Stimulated activated CD4-positive, alpha-beta T cell treated with anti-CD3 and anti-CD28 coated beads, TNF-alpha, amount 100 ng/mL, for 4 hours (primary cell): Measurements from ENCODE around the gene RPL37.
"Not testable (repeated sequence)": the region's sequence is repeated elsewhere in the genome, so short reads cannot be mapped to it uniquely, and the experiment has no call there.

ENCODE experiments used
- DNase-seq, 3 experiments: peaks; one replicate each; pipeline ENCODE4 v3.0.0-alpha.2; 2020; ENCODE audit warnings: low read depth in 3 of 3

The RPL37 gene

DNA sequence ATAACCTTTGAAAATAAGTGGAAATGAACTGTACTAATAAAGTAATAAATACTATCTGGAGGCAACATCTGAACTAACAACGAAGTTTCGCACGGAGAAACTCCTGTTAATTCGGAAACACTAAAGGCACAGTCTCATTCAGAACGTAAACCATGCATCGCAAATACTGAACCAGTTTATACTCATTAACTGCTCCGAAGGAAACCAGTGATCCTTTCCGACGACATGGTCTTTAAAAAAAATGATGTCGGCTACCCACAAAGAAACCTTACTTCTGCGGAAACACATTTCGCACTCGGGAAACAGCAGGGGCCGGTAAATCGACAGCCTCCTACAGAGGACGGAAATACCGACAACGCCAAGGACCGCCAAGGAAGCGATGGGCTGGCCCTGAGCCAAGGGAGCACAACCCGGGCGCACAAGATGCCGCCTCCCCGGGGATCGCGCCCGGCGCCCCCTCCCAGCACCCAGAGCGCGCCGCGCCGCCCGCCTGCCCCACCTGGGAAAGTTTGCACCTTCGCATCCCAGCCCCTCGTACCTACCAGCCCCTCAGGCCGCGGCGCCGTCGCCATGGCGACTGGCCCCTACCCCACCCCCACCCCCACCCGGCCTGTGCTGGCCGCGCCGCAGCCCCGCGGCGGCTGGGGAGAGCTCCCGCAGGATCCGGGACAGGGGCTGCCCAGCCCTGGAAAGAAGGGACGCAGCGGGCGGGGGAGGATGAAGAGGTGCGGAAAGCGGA is 37.6 kb downstream of the RPL37 start:
- peak; percentile 52 to 60 (median 58) for DNase-seq

DNA sequence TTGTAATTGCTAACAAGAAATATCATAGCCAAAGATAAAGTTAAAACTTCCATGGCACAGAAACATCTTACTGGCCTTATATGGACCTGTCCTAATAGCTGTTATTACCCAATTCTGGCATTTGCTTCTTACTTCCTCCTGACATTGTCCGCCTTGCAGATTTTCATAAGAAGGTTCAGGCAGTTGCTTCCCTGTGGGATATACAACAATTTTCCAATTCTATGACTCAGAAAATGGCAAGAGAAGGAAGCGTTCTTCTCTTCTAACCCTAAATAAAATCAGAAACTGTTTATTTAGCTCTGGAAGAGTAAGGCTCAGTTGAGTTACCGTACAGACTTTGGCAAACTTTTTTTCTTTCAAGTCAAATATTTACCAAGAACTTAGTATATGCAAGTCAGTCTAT is 38.5 kb downstream of the RPL37 start:
- DNase-seq, result no peak

DNA sequence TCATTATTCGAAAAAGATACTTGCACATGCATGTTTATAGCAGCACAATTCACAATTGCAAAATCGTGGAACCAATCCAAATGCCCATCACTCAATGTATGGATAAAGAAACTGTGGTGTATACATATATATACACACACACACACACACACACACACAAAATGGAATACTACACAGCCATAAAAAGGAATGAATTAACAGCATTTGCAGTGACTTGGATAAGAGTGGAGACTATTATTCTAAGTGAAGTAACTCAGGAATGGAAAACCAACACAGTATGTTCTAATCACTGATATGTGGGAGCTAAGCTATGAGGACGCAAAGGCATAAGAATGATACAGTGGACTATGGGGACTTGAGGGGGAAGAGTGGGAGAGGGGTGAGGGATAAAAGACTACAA is 40.1 kb downstream of the RPL37 start:
- DNase-seq, result not testable (repeated sequence)

GRCh38 chr5:40794340-40794739 is 40.7 kb downstream of the RPL37 start:
- DNase-seq, result not testable (repeated sequence)

DNA sequence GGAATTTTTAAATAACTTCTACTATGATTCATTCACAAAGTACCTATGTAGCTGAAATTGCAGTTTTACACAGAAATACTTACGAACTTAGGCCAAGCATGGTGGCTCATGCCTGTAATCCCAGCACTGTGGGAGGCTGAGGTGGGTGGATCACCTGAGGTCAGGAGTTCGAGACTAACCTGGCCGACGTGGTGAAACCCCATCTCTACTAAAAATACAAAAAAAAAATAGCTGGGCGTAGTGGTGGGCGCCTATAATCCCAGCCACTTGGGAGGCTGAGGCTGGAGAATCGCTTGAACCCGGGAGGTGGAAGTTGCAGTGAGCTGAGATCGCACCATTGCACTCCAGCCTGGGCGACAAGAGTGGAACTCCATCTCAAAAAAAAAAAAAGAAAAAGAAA is 42.3 kb downstream of the RPL37 start:
- not testable (repeated sequence) for DNase-seq

GRCh38 chr5:40791715-40792139 is 43.3 kb downstream of the RPL37 start:
- no peak for DNase-seq

GRCh38 chr5:40790947-40791593 is 44.0 kb downstream of the RPL37 start:
- DNase-seq, result no peak

GRCh38 chr5:40788941-40789340 is 46.1 kb downstream of the RPL37 start:
- DNase-seq, result not testable (repeated sequence)

GRCh38 chr5:40787986-40788385 is 47.0 kb downstream of the RPL37 start:
- DNase-seq, result no peak

GRCh38 chr5:40786664-40787063 is 48.4 kb downstream of the RPL37 start:
- not testable (repeated sequence) for DNase-seq

GRCh38 chr5:40784916-40785315 is 50.1 kb downstream of the RPL37 start:
- DNase-seq, result no peak

GRCh38 chr5:40784027-40784653 is 50.9 kb downstream of the RPL37 start:
- no peak for DNase-seq

GRCh38 chr5:40781843-40782409 is 53.1 kb downstream of the RPL37 start:
- DNase-seq, result no peak

- DNase-seq, result no peak
These were observed 54.2 kb downstream of the RPL37 start for GRCh38 chr5:40780858-40781257.

DNA sequence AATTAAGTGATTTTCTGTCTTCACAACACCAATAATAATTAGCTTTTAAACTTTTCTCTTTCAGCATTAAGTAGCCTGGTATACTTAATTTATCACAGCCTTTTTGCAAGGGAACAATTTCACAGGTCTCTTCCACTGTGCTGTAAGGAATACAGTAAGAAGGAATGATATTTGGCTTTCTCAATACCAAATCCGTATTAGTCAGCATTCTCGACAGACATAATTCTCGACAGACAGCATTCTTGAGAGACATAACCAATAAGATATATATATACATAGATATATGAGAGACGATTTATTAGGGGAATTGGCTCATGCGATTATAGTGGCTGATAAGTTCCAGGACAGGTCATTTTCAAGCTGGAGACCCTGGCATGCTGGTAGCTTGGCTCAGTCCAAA is 54.8 kb downstream of the RPL37 start:
- DNase-seq, result no peak

- no peak for DNase-seq
These were observed 55.5 kb downstream of the RPL37 start for GRCh38 chr5:40779561-40779960.

GRCh38 chr5:40778133-40778532 is 56.9 kb downstream of the RPL37 start:
- no peak for DNase-seq

- DNase-seq, result no peak
These were observed 58.4 kb downstream of the RPL37 start for GRCh38 chr5:40776658-40776977.

GRCh38 chr5:40775846-40776657 is 59.0 kb downstream of the RPL37 start:
- DNase-seq, result no peak
